Mesothelial cell of epicardium (in vitro differentiated cells): ENCODE measurements around the gene CXorf66. TPM values are rescaled to one million over a fixed set of nuclear protein-coding genes. Genes with fewer than 3 reads are reported as not detected.
A peak's percentile ranks its signal among the peaks of the same experiment; 100 is the strongest.

Experiments used
- DNase-seq, 2 experiments: peaks; one replicate each; pipeline ENCODE4 v3.0.0; 2021; ENCODE audit warnings: low spot score in 2 of 2; ENCODE audit not compliant: unreplicated experiment in 2 of 2
- H3K27ac Mint-ChIP-seq: 2 replicates; pipeline ENCODE4 v1.8.0; 2021; ENCODE audit warnings: mixed read lengths
- H3K27me3 Mint-ChIP-seq: 2 replicates; pipeline ENCODE4 v1.8.0; 2021; ENCODE audit warnings: low read depth, mixed read lengths
- H3K36me3 Mint-ChIP-seq: 2 replicates; pipeline ENCODE4 v1.8.0; 2021; ENCODE audit warnings: mixed read lengths
- H3K4me1 Mint-ChIP-seq: 2 replicates; pipeline ENCODE4 v1.8.0; 2021; ENCODE audit warnings: mixed read lengths
- H3K4me3 Mint-ChIP-seq: 2 replicates; pipeline ENCODE4 v1.8.0; 2021; ENCODE audit warnings: mild to moderate bottlenecking, moderate library complexity, mixed read lengths
- H3K9me3 Mint-ChIP-seq: 2 replicates; pipeline ENCODE4 v1.8.0; 2021; ENCODE audit warnings: mixed read lengths
- CTCF ChIP-seq: fragments of 200-600 bp; sonication (generic); IDR thresholded peaks from one replicate; pipeline ENCODE4 v1.5.0; 2021; ENCODE audit warnings: antibody characterized with exemption; ENCODE audit not compliant: unreplicated experiment
- microRNA-seq: library from miRNA; unstranded; fragments of <30 nt; microRNA quantifications from one replicate; pipeline ENCODE4 v1.2.0, GENCODE V29; 2021; ENCODE audit warnings: inconsistent platforms, mixed read lengths
- total RNA-seq: library from RNA; stranded (reverse); gene quantifications from 3 replicates; pipeline ENCODE4 v1.2.1, GENCODE V29; 2021

CXorf66 gene
- total RNA-seq, 1 donor from 2014 or later = not detected

- H3K4me1 Mint-ChIP-seq = peaks cover 6% of the 10 kb centered on the region
- no peak overlapping the region for H3K4me3 Mint-ChIP-seq
- H3K9me3 Mint-ChIP-seq = peaks cover 20% of the 10 kb centered on the region
- no peaks in the 10 kb centered on the region for H3K36me3 Mint-ChIP-seq
- H3K27me3 Mint-ChIP-seq = no peaks in the 10 kb centered on the region
- TF ChIP-seq CTCF = no peak
- no peak overlapping the region for H3K27ac Mint-ChIP-seq
- DNase-seq = no peak
Observed at GRCh38 chrX:139905743-139906142, 59.6 kb downstream of the CXorf66 start.

Small RNA genes lying within 50 kb of the gene (microRNA-seq; reads per million reads assigned to microRNA genes)
- gene MIR505 = 226 reads per million, percentile 68 among the genes with 10 or more reads in this experiment

Other genes starting within 250 kb of the CXorf66 start
- gene ATP11C, start 32.5 kb downstream of the CXorf66 start, total RNA-seq = 20.9 to 25.5 TPM (median 22.1 TPM) in 3 replicates